Measurements from ENCODE around the gene CBFB.

- TF ChIP-seq CTCF (optimal IDR thresholded peaks at IDR 0.05 in 1 of 3, IDR thresholded peaks at IDR 0.05 in 1 of 3, conservative IDR thresholded peaks at IDR 0.05 in 1 of 3; ENCODE audit: extremely low read depth in 1 of 3, insufficient read depth in 2 of 3, low read length in 3 of 3) = no peak
- no peak for TF ChIP-seq EZH2 (IDR thresholded peaks at IDR 0.05; ENCODE audit: low read length)
Measured at GRCh38 chr16:67036323-67036741, 7.4 kb downstream of the CBFB start.
